Hematopoietic multipotent progenitor cell treated with erythropoietin and hydrocortisone succinate and interleukin-3 and kit ligand, for 8 days (in vitro differentiated cells): ENCODE measurements around the gene OR4F15.

Experiments
- DNase-seq: peaks from one replicate; pipeline ENCODE4 v3.0.0-alpha.2; 2015

Gene OR4F15

GRCh38 chr15:101804941-101805340 lies 7.1 kb upstream of the OR4F15 start:
- DNase-seq = no peak

DNA sequence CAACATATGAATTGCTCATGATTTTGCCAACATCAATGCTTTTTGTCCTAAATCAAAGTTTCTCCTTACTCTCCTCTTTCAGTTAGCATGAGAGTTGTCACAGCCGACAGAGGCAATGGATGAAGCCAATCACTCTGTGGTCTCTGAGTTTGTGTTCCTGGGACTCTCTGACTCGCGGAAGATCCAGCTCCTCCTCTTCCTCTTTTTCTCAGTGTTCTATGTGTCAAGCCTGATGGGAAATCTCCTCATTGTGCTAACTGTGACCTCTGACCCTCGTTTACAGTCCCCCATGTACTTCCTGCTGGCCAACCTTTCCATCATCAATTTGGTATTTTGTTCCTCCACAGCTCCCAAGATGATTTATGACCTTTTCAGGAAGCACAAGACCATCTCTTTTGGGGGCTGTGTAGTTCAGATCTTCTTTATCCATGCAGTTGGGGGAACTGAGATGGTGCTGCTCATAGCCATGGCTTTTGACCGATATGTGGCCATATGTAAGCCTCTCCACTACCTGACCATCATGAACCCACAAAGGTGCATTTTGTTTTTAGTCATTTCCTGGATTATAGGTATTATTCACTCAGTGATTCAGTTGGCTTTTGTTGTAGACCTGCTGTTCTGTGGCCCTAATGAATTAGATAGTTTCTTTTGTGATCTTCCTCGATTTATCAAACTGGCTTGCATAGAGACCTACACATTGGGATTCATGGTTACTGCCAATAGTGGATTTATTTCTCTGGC lies 6.2 kb upstream of the OR4F15 start:
- no peak for DNase-seq

- DNase-seq = no peak
These were observed 4.6 kb upstream of the OR4F15 start for GRCh38 chr15:101807345-101807945.

GRCh38 chr15:101808201-101808600 lies 3.8 kb upstream of the OR4F15 start:
- no peak for DNase-seq

- DNase-seq = no peak
These were observed 1.5 kb upstream of the OR4F15 start for GRCh38 chr15:101810456-101810855.

DNA sequence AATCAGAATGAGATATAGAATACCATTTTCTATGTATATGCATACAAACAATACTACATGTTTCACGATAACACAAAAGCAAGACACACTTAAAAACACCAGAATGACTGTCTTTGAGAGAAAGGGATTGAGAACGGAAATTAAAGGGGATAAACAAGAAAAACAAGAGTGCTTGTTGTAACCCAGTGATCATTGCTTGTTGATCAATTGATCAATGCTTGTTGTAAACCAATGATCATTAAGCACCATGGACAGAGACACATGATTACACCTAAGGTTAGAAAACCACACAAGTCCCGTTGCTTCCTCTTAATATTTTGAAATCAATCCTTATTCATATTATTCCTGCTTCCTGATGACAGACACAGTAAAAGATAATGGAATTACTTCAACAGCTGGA lies 1.1 kb upstream of the OR4F15 start:
- DNase-seq = peak; percentile 13

DNA sequence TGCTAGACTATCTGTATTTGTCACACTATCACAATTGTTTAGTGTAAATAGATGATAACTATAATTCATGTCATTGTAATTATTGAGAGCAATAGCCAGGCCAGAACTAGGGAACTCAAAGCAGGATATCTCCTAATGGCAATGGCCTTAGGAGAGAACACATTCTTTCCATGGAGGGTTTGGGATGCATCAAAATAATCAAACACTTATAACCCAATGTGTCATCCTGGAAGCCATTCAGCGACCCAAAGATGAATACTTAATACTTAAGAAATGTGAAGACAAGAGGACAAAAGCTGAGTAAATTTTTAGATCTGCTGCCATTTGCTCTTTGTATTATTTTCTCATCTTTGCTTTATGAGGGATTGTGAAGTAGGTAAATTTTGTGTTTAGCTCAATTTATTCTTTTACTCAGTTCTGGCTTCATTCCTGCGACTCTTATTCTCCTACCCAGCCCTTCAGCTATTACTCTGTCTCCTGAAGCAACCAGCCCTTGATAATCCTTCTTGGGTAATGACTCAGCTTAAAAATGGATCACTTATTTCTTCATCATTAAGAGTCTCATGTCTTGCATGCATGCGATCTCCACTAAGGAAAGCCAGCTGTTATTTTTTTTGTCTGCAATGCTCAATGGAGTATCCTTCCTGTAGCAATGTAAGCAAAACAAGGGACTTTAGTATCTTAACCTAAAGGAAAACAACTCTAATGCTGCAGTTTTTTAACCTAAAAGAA lies 2.0 kb downstream of the OR4F15 start:
- DNase-seq = no peak

DNA sequence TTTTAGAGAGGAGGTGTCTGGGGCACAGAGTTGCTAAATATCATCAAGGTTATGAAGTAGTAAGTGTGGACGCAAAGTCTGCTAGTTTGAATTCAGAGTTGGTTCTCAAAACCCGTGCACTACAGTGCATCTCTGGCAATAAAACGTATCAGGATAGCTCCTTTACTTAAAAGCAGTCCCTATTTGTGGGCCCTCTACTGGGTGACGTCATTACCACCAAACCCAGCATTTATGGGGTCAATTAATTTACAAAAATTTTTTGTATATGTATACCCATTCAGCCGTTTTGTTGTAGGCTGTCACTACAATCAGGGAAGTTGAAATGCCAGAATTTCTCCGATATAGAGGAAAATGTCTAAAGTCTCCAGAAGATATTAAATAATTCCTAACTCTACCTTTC lies 8.8 kb downstream of the OR4F15 start:
- DNase-seq = no peak

DNA sequence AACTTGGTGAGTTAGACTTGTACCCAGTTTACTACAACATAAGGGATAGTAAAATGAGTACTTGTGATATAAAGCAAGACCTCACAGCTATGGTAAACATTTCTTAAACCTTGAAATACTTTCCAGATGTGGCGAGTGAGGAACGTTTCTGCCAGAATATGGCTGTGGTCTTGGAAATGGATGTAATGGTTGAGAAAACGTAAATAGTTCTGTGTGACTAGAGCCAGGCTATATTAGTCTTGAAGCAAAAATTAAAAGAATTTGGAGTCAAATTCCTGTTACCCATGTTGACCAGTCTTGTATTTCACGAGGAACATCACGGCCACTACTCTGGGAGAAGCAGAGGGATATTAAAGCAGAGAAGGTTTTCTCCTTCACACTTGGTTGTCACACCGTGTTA lies 15.3 kb downstream of the OR4F15 start:
- DNase-seq = no peak

- no peak for DNase-seq
These were observed 16.8 kb downstream of the OR4F15 start for GRCh38 chr15:101828774-101829173.

DNA sequence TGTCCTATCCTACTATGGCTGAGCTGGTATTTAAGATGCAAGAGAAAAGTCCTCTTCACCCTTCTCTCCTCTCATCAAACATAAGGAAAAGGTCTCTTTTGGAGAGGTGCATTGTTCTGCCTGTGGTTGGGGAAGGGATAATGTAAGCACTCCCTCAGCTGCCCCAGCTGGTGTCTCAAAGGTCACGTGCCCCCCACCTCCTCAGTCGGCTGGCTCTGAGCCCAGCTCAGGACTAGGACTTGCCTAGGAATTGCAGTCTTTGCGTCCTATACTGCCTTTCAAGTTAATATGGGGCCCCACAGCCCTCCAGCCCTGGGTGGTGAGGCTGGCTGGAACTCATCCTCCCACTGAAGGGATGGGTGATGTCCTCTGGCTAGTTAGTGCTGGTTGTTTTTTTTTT lies 29.7 kb downstream of the OR4F15 start:
- no peak for DNase-seq

DNA sequence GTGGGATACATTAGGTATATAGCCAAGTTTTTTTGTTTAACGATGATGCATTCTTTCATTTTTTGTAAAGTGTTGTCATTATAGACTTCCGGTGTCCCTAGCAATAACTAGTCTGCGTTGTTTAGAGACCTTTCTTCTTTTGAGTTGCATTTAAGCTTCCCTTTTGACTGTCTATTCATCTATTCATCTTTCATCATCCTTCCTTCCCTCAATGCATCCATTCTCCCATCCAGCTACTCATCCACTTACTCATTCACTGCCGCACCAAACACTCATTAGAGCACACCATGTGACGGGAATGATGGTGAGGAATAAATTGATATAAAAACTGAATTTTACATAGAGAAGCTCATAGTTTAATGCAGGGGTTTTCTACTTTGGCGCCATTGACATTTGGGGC lies 32.9 kb downstream of the OR4F15 start:
- no peak for DNase-seq

- no peak for DNase-seq
These were observed 40.4 kb downstream of the OR4F15 start for GRCh38 chr15:101852356-101852755.
